HTERT RPE-1 (cell line): ENCODE results near the gene SMARCA4.
"Not testable (repeated sequence)": the region's sequence is repeated elsewhere in the genome, so short reads cannot be mapped to it uniquely, and the experiment has no call there.

Experiments
- in situ Hi-C: fragments of 300-500 bp; cut with MboI; formaldehyde crosslinking; loops from 4 replicates; pipeline ENCODE4 v1.14.3; 2020; ENCODE audit warnings: low sequenced_read_pairs

Gene SMARCA4

DNA sequence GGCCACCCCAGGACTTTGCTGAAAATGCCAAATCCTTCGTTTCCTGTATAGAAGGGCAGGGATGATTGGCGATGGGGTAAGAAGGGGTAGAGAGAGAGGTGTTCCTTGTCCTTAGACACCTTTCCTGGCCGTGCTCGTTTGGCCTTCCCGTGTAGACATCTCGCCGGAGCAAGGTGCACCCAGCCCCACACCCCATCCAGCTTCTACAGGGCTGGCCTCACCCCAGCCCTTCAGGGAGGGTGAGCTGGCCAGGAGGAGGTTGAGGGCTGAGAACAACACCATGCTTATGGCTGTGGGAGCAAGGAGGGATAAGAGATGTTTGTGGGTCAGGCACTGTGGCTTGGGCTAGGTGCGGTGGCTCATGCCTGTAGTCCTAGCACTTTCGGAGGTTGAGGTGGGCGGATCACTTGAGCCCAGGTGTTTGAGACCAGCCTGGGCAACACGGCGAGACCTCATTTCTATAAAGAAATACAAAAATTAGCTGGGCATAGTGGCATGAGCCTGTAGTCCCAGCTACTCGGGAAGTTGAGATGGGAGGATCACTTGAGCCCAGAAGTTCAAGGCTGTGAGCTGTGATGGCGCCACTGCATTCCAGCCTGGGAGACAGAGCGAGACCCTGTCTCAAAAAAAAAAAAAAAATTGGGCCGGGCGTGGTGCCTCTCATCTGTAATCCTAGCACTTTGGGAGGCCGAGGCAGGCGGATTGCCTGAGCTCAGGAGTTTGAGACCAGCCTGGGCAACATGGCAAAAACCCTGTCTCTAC is 15.5 kb downstream of the SMARCA4 start:
- in situ Hi-C loops = no loop called here

DNA sequence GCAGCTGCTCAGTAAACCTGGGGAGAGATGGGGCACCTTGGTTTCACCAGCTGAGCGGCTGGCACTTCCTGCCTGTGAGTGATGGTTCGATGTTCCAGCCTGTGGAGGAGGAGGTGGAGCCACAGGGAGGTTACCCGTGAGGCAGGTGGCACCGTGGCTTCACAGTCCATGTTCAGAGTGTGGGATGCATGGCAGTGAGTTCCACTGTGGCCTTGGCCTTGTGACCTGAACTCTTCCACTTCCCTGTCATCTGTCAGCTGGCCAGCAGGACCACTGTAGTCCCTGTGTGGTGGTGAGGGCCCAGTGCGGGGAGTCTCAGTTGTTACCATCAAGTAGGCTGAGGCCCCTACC is 16.9 kb downstream of the SMARCA4 start:
- in situ Hi-C loops = no loop called here

DNA sequence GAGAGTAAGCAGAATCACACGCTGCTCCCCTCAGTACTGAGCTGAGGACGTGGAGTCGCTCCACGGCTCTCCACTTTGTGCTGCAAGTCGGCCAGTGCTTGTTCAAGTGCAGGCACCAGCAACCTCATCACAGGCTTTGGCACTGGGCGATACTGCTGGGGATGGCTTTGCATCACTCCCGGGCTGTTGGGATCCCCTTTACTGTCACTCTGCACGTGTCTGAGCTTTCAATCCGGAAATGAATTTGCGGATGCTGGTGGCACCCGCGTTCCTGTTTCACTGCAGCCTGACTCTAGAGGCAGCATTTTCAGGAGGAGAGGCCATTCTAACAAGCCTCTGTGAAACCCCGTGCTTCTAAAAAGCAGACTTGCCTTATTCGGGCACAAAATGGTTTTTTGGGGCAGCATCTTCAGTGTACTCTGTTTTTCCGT is 19.1 kb downstream of the SMARCA4 start:
- in situ Hi-C loops = no loop called here

DNA sequence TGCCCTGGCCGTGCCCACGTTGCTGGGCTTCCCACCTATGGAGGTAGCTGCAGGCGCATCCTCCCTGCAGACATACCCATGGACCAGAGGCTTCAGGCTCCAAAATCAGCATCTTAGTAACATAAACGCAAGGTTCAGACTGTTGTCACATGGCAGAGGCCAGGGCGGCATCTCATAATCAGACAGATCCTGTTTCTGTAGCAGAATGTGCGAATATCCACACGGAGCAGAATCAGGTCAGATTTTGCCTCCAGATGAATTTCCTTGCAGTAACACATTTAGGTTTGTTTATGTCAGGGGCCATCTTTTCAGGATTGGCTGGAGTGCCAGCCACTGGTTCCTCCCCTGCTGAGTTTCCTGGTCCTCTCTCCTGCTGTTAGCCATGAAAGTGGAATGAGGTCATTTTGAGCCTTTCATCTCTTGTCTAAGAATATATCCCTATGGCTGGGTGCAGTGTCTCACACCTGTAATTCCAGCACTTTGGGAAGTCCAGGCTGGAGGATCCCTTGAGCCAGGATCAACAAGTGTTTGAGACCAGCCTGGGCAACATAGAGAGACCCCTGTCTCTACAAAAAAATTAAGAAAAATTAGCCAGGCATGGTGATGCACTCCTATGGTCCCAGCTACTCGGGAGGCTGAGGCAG is 20.5 kb downstream of the SMARCA4 start:
- in situ Hi-C loops = no loop called here

DNA sequence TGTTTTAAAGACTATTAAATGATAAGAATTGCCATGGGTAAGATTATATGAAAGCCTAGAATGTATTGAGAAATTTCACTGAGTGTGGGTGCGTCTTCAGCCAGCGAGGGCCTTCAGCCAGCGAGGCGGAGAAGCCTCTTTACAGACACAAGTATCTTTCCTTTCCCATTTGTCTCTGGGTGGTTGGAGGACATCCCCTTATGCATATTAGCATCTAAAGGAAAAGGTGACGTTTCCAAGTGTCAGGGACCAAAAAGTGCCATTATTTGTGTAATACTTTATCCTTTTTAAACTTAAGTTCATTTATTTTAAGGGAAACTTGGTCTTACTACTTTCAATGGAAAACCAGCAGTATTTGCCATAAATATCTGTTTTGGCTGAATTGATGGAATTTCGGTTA is 22.2 kb downstream of the SMARCA4 start:
- in situ Hi-C loops = no loop called here

DNA sequence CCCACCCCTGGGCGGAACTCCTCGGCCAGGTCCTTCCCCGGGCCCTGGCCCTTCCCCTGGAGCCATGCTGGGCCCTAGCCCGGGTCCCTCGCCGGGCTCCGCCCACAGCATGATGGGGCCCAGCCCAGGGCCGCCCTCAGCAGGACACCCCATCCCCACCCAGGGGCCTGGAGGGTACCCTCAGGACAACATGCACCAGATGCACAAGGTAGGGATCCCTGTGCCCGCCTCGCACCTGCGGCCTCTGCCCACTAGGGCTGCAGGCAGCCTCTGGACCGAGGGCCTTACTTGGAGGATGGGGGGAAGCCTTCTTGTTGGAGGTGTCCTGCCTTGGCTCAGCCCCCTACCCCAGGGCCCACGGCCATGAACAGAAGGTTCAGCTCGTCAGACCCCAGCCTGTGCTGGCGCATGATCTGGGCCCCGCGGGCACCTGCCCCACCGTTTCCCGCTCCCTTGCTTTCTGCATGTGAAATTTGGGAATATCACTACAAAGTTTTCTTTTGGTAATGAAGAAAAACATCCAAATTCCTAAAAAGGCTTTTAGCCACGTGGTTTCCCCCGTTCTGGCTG is 23.4 kb downstream of the SMARCA4 start:
- in situ Hi-C loops = no loop called here

DNA sequence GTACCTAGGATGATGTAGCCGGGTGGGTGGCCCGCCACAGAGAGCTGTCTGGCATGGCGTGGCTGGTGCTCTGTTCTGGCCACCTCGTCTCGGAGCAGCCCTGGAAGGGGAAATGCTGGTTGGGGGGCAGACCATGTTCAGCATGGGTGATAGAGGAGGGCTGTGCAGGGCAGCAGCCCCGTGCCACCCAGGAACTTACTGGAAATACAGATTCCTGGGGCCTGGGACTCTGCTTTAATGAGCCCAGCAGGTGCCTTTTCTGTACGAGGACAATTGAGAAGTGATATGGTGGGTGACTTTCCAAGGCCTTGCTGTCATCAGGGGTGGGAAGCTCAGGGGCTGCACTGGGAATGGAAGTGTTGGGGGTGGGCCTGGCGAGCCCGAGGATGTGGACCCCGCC is 24.7 kb downstream of the SMARCA4 start:
- in situ Hi-C loops = no loop called here

DNA sequence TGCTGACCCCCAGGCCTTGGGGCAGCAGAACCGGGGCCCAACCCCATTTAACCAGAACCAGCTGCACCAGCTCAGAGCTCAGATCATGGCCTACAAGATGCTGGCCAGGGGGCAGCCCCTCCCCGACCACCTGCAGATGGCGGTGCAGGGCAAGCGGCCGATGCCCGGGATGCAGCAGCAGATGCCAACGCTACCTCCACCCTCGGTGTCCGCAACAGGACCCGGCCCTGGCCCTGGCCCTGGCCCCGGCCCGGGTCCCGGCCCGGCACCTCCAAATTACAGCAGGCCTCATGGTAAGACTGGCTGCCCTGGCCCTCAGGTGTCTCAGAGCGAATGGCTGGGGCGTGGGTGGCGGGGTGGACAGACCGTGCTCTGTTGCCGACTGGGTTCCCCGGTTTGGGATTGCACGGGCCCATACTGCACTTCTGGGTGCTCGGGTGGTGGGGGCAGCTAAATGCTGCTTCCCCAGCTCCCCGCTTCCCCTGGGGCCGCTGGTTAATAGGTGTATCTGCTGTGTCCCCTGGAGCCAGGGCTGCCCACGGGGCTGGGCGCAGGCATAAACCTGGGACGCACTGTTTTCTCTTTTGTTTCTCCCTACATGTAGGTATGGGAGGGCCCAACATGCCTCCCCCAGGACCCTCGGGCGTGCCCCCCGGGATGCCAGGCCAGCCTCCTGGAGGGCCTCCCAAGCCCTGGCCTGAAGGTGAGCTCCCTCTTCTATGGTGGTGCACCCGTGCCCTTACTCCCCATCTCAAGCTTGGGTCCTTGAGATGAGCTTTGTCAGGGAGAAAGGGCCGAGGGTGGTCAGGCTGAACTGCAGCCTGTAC is 25.7 kb downstream of the SMARCA4 start:
- in situ Hi-C loops = no loop called here

DNA sequence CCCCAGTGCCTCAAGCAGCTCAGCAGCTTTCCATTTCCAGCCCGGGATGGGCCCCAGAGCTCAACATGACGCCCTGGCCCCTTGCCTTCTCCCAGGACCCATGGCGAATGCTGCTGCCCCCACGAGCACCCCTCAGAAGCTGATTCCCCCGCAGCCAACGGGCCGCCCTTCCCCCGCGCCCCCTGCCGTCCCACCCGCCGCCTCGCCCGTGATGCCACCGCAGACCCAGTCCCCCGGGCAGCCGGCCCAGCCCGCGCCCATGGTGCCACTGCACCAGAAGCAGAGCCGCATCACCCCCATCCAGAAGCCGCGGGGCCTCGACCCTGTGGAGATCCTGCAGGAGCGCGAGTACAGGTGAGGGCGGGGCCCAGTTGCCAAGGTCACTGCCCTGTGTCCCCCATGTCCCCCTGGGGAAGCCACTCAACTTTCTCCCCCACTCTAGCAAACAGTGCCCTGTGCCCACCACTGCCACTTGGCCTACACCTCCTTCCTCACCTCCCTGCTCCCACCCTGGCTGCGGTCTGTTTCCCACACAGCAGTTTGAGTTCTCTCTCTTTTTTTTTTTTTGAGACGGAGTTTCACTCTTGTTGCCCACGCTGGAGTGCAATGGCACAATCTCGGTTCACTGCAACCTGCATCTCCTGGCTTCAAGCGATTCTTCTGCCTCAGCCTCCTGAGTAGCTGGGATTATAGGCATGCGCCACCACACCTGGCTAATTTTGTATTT is 26.9 kb downstream of the SMARCA4 start:
- in situ Hi-C loops = no loop called here

DNA sequence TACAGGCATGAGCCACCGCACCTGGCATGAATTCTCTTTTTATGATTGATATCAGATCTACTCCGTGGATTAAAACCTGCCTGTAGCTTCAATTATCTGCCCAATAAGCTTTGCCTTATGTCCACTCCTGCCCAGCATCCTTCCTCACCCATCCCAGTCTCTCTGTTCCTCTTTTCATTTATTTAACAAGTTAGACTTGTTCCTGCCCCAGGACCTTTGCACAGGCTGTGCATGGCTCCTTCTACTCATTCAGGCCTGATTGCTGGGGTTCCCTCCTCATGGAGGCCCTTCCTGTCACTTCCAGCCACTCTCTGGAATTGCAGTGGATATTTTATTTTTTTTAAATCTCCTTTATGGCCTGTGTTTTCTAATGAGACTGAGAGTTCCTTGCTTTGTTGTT is 27.6 kb downstream of the SMARCA4 start:
- in situ Hi-C loops = no loop called here

DNA sequence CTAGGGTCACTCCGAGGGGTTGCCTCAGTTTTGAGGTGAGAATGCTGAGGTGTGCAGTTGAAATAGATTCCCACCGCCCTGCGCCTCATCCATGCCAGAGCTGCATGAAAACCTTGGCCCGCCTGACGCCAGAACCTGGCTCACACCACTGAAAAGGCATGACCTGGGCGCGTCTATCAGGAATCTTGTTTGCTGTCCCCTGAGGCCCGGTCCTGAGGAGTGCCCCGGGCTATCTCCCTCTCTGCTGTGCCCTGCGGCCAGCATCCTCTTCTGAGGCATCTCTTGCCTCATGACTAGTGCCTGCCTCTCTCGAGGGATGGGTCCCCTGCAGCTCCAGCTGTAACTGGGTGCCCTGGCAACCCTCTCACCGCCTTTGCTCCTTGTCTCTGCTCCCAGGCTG is 28.1 kb downstream of the SMARCA4 start:
- in situ Hi-C loops = no loop called here

DNA sequence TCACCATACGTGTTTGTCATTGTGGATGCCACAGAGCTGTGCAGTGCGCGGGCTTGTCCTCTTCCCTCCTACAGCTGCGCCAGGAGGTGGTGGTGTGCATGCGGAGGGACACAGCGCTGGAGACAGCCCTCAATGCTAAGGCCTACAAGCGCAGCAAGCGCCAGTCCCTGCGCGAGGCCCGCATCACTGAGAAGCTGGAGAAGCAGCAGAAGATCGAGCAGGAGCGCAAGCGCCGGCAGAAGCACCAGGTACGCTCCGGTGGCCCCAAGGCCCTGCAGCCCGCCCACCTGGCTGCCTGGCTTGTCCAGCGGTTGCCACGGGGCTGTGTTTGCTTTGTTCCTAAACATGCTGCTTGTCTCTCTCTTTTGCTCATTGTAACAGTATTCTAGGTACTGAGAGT is 30.2 kb downstream of the SMARCA4 start:
- in situ Hi-C loops = no loop called here

DNA sequence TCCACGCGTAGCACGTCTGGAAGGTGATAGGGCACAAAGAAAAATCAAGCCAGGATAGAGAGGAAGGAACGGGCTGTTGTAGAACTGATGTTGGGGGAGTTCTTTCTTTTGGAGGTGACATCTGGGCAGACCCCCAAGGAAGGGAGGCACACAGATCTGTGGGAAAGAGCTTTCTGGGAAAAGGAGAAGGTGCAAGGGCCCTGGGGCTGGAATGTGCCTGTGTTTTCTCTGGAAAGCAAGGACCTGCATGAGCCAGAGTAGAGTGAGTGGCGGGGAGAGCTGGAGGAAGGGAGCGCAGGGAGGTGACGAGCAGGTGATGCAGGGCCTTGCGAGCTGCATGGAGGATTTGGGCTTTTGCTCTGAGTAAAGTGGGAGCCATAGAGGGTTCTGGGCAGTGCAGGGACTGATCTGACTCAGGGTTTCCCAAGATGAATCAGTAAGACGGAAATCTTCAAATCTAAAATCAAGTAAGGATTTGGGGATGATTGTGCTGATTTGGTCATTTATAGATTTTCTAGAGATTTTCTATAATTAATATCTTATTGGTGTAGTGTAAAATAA is 30.8 kb downstream of the SMARCA4 start:
- in situ Hi-C loops = no loop called here

DNA sequence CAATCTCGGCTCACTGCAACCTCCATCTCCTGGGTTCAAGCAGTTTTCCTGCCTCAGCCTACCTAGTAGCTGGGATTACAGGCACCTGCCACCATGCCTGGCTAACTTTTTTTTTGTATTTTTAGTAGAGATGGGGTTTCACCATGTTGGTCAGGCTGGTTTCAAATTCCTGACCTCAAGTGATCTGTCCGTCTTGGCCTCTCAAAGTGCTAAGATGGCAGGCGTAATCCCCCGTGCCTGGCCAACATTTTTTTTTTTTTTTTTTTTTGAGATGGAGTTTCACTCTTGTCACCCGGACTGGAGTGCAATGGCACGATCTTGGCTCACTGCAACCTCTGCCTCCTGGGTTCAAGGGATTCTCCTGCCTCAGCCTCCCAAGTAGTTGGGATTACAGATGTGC is 31.3 kb downstream of the SMARCA4 start:
- in situ Hi-C loops = not testable (repeated sequence)

DNA sequence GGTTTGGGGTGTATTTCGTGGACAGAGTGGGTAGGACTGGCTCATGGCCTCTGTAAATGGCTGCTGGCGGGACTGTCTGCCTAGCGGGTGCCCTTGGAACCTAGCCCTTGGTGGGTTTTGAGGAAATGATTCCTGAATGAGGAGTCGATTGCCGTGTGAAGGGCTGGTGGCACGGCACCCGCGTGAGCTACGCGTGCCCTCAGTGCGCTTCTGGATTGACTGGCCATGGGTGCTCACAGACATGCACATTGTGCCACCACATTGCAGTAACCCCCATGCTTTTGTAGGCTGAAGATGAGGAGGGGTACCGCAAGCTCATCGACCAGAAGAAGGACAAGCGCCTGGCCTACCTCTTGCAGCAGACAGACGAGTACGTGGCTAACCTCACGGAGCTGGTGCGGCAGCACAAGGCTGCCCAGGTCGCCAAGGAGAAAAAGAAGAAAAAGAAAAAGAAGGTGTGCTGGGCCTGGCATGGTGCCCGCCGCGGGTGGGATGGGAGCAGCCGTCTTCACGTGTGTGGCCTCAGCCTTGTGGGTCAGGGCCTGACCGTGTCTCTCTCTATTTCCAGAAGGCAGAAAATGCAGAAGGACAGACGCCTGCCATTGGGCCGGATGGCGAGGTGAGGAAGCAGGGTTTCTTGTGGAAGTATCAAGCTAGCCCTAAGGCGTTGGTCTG is 35.2 kb downstream of the SMARCA4 start:
- in situ Hi-C loops = no loop called here

DNA sequence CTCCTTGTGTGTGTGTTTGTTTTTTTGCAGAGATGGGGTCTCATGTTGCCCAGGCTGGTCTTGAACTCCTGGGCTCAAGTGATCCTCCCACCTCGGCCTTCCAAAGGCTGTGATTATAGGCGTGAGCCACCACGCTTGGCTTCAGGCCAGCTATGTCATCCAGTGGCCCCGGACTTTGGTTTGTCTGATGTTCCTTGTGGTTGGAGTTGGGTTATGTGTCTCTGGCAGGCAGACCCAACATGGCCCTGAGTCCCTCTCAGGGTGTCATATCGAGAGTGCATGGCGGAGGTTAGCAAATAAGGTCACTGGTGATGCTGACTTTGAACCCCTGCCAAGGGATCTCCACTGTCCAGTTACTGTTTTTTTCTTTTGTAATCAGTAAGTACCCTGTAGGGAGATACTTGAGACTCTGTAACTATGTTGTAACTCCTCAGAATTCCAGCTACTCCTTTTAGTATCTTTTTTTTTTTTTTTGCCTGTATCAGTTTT is 37.3 kb downstream of the SMARCA4 start:
- in situ Hi-C loops = no loop called here

DNA sequence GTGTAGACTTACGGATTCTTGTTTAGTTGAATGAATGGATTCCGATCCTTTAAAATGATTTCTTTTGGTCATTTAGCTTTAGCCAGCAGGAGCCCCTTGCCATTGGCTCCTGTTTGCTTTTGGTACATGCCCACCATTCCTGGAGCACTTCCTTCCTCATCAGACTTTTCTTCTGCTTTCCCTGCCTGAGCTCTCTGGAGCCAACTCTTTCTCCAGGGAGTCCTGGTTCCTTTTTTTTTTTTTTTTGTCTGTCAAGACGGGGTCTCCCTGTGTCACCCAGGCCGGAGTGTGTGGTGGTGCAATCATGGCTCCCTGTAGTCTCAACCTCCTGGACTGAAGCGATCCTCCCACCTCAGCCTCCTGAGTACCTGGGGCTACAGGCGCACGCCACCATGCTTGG is 37.8 kb downstream of the SMARCA4 start:
- in situ Hi-C loops = no loop called here

DNA sequence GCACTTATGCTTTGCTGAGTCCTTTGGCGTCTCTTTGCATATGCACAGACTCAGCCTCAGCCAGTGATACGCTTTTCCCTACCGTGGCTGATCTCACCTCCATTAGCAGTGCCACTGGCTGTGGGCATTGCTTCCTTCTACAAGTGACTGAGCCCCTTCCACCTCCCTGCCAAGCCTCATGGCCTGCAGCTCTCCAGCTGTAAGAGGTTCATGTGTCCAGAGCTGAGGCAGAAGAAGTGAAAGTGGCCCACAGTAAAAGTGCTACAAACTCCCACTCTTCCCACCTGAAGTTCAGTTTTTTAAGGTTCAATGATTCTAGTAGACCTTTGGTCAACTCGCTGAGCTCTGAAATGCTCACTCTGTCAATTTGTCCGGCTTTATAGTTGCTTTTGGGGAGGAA is 44.7 kb downstream of the SMARCA4 start:
- in situ Hi-C loops = no loop called here

DNA sequence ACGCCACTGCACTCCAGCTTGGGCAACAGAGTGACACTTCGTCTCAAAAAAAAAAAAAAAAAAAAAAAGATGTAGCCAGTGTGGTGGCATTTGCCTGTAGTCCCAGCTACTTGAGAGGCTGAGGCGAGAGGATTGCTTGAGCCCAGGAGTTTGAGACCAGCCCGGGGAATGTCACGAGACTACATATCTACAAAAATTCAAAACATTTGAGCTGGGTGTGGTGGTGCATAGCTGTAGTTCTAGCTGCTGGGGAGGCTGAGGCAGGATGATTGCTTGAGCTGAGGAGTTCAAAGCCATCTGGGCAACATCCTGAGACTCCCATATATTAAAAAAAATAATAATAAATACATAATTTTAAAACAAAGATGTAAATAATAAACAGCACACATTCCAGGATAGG is 46.6 kb downstream of the SMARCA4 start:
- in situ Hi-C loops = no loop called here

DNA sequence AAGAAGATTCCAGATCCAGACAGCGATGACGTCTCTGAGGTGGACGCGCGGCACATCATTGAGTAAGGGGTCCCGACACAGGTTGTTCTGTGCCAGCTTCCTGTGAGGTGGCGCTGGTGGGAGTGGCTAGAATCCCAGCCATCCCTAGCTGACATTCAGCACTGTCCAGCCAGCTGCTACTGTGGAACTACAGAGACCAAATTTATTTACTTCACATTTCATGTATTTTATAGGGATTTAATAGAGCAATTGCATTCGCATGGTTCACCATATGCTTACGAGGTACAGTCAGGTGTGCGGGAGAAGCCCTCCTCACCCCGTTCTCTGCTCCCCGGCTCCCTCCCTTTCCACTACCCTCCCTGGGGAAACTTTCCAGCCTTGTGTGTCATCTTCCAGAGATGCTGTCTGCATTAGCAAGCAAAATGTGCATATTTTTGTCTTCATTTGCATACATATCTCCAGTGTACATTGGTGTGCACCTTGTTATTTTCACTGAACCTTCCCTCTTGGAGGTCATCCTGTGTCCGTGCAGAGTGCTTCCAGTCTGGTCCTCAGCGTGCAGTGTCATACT is 47.2 kb downstream of the SMARCA4 start:
- in situ Hi-C loops = no loop called here
